Superior temporal gyrus (tissue), 1 donor: Measurements from ENCODE around the gene SNRNP35.
A peak's percentile ranks its signal among the peaks of the same experiment; 100 is the strongest.
"Not testable (repeated sequence)": the region's sequence is repeated elsewhere in the genome, so short reads cannot be mapped to it uniquely, and the experiment has no call there.

Experiments used
- DNase-seq: peaks from one replicate; pipeline ENCODE4 v3.0.0-alpha.2; 2016; ENCODE audit errors: extremely low spot score

Gene SNRNP35

DNA sequence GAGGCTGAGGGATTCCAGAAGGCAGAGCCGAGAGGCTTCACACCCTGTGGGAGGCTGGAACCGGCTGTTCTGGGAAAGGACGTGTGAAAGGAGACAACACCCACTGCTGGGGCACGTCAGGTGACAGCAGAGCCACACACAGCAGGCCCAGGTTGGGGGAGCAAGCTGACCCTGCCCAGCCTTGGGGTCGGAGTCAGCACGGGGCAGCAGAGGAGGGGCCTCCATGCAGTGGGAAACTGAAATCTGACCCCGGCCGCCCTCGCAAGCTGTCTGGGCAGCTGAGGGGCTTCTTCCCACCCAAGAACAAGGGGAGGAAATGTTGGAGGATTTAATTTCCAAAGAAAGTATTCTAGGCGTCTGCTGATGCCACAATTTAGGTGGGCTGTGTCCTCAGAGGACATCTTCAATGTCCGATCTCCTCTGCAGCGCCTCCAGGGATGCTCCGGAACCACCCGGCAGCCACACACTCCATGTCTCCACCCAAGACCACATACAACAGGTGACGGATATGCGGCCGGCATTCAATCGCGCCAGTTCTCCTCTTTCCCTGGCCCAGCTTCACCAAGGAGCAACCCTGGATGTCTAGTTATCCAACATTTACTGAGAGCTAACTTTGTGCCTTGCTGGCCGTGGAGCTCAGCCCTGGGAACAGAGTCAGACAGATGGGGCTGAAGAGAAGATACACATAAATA lies 30.7 kb downstream of the SNRNP35 start:
- DNase-seq, result no peak

DNA sequence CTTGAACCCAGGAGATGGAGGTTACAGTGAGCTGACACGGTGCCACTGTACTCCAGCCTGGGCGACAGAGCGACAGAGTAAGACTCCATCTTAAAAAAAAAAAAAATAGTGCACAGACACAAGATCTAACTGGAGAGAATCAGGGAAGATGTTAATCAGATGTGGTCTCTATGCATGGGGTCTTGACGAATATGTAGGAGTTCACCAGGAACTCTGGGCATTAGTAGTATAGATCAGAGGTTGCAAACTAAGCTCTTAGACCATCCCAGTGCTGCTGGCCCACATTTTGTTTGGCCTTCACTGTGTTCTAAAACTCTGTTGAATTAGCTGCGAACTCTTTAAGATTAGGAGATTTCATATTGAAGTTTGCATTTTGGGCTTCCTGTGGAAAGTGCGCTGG lies 31.6 kb downstream of the SNRNP35 start:
- DNase-seq, result no peak

DNA sequence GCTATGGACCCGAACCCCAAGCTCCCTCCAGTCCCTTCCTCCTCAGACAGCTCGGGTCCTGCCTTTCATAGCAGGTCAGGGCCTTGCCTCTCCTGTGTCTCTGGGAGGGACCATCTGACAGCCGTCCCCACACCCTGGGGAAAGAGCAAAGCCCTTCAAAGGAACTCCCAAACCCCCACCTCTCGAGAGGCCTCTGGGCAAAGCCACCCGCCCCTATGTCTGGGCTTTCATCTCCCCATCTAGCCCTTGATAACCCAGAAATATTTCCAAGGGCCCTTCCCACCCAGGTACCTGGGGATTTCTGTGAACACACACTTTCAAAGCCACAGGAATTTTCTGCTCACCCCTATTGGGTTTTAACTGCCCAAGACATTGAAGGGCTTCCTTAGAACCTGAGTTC lies 32.1 kb downstream of the SNRNP35 start:
- no peak for DNase-seq

DNA sequence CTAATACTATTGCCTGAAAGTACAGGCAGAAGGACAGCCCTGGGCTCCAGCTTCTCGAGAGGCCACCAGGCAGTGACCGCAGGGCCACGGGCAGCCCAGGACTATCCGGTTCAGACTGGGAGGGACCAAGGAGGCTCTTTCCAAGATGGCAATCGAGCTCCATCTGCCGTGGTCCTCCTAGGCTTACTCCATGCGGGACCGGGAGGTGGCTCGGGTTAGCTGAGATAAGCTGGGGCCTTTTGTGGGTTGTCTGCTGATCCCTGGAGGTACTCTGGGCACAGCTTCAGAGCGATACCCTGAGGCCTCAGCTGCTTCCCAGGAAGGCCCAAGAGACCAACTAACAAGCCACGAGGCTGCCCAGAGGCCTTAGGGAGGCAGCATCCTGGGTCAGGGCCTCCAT lies 33.1 kb downstream of the SNRNP35 start:
- DNase-seq, result no peak

DNA sequence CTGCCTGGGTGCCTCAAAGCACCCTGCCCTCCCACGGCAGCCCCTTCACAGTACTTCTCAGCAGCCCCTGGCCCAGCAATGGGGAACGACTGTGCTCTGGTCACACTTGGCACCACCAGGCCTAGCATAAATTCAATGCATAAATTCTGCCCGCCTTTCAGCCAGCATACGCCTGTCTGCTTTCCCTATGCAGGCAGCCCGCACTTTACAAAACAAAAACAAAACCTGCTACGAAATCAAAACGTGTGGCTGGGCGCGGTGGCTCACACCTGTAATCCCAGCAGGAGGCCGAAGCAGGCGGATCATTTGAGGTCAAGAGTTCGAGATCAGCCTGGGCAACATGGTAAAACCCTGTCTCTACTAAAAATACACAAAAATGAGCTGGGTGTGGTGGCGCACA lies 33.5 kb downstream of the SNRNP35 start:
- no peak for DNase-seq

DNA sequence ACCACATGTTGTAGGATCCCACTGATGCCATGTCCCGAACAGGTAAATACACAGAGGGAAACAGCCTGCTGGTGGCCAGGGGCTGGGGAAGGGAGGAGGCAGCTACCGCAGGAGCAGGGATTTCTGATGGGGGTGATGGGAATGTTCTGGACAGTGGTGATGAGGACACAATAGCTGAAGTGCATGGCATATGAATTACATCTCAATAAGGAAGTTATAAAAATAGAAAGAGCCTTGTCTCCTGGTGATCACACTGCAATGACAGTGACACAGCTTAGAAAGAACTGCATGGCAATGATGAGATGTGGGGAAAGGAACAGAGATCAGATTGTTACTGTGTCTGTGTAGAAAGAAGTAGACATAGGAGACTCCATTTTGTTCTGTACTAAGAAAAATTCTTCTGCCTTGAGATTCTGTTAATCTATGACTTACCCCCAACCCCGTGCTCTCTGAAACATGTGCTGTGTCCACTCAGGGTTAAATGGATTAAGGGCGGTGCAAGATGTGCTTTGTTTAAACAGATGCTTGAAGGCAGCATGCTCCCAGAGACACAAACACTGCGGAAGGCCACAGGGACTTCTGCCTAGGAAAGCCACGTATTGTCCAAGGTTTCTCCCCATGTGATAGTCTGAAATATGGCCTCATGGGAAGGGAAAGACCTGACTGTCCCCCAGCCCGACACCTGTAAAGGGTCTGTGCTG lies 34.5 kb downstream of the SNRNP35 start:
- not testable (repeated sequence) for DNase-seq

DNA sequence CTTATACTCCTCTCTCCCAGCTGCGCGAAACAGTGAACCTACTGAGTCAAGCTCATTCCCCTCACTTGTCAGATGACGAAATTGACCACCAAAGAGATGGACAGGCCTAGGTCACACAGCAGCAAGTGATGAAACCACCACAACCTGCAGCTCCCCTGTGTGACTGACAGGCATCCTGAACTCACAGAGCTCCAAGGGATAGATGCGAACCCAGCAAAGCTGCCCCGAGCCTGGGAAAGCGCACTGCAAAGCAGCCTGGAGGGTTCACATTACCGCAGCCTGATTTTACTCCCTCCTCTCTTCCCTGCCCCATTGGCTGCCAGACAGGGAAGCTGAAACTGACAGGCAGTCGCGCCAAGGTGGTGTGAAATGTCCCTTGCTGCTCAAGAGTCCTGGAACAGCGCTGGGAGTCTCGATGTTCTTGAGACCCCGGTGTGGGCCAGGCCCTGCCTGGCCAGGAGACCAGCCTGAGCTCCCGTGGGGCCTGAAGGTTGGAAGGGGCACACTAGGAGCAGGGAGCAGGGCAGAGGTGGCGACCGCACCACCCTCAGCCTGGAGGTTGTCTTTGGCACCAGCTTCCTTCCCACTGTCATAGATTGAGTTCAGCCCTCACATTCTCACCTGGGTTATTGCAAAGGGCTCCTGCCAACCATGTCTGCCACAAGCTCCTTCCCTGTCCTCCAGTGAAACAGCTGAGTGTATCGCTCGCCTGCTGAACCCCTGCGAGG lies 36.3 kb downstream of the SNRNP35 start:
- no peak for DNase-seq

DNA sequence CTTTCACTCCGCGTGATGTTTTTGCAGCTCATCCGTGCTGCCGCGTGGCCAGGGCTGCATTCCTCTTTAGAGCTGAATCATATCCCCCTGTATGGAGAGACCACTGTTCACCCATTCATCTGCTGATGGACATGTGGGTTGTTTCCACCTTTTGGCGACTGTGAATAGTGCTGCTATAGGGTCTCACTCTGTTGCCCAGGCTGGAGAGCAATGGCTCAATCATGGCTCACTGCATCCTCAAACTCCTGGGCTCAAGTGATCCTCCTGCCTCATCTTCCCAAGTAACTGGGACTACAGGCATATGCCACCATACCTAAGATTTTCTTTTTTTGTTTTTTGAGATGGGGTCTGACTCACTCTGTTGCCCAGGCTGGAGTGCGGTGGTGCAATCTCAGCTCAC lies 39.1 kb downstream of the SNRNP35 start:
- no peak for DNase-seq

DNA sequence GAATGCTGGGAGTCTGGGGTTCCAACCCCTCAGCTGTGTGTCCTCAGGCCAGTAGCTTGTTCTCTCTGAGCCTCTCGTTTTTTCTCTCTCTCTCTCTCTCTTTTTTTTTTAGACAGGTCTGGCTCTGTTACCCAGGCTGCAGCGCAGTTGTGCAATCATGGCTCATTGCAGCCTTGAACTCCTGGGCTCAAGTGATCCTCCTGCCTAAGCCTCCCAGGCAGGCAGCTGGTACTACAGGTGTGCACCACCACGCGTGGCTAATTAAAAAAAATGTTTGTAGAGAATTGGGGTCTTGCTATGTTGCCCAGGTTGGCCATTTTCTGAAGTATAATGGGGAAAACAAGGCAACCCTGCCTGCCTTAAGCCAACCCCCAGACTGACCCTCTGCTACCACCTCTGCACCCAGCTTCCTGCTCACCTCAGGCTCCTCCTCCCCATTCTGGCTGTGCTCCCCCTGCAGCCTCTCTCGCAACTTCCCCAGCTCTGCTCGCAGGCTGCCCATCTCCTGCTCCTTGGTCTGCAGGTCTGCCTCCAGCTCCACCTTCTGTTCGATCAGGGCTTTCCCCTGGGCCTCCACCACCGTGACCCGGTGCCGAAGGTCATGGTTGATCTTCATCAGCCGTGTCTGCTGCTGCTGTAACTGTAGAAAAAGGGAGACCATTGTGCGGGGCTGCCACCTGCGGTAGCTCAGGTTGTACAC lies 40.3 kb downstream of the SNRNP35 start:
- no peak for DNase-seq

DNA sequence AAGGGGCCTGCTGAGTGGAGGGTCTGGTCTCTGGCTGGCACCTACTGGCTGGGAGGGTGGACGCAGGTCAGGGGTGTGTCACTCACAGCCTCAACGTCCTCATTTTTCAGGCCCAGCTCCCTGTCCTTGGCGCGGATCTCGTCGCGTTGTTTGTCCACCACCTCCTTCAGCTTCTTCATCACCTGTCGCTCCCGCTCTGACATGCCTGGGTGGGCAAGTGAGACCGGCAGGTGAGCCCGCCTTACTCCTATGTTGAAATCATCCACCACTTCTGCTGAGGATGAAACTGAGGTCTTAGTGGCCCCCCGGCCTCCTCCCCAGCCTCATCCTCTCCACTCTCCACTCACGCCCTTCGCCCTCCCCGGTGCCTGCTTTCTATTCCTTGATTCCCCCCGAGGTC lies 41.4 kb downstream of the SNRNP35 start:
- DNase-seq, result no peak

DNA sequence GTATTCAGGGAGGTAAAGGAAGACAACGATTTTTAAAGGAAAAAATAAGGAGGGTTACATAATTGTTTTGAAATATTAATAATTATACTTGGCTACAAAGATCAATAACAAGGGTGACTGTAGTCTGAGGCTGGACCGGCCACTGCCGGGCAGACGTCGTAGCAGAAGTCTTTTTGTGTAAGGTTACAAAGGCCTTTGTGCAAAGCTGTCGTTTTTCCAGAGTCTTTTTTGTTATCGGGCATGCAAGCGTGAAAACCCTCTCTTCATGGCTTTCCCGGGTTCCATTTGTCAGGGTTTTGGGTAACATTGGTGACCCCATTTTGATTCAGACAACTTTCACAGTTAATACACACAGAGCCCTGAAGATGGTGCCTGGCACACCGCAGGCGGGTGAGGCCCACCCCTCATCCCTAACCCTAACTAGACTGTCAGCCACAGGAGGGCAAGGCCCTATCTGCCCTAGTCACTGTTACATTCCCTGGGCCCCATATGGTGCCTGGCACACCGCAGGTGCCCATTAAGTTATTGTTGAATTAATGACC lies 44.3 kb downstream of the SNRNP35 start:
- DNase-seq, result peak; percentile 76

DNA sequence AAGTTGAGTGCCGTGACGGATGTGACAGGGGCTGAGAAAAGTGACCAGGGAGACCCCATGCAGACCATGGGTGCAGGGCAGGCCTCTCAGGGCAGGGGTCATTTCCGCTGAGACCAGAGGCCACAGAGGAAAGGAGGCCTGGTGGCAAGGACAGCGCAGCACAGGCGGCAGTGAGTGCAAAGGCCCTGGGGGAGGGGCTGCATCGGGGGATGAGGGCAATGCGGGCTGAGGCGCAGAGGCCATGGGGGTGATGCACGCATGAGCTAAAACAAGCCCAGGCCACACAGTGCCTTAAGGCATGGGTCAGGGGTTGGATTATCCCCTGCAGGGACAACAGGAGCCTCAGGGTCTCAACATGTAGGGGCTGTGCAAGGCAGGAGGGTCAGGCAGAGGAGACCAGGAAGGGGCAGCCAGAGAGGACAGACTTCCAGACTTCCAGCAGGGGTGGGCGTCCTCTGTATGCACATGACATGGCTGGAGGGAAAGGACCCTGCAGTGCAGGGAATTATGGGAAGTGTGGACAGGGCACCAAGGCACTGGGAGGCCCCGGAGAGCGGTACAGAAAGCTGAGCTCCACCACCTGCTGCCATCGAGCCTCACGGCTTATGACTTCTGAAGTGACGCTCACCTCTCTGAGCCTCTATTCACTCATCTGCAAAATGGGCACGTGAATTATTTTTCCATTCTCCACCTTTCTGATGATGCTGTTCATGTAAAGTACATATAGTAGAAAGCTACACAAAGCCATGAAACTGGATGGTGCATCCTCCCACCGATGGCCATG lies 48.3 kb downstream of the SNRNP35 start:
- no peak for DNase-seq

DNA sequence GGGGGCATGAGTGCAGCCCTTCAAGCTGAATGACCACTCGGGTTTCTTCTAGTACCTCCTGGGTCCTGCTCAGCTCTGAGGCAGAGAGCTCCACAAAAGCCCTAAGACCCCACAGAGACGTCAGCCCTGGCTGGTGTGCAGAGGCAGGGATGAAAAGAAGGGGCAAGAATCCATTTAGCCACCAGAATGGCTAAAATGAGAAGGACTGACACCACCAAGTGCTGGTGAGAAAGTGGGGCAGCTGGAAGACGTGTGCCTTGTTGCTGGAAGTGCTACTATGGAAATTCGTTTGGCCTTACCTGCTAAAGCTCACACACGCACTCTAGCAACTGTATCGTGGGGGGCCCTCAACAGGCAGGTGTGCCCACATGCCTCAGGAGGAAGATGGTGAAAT lies 48.9 kb downstream of the SNRNP35 start:
- no peak for DNase-seq

DNA sequence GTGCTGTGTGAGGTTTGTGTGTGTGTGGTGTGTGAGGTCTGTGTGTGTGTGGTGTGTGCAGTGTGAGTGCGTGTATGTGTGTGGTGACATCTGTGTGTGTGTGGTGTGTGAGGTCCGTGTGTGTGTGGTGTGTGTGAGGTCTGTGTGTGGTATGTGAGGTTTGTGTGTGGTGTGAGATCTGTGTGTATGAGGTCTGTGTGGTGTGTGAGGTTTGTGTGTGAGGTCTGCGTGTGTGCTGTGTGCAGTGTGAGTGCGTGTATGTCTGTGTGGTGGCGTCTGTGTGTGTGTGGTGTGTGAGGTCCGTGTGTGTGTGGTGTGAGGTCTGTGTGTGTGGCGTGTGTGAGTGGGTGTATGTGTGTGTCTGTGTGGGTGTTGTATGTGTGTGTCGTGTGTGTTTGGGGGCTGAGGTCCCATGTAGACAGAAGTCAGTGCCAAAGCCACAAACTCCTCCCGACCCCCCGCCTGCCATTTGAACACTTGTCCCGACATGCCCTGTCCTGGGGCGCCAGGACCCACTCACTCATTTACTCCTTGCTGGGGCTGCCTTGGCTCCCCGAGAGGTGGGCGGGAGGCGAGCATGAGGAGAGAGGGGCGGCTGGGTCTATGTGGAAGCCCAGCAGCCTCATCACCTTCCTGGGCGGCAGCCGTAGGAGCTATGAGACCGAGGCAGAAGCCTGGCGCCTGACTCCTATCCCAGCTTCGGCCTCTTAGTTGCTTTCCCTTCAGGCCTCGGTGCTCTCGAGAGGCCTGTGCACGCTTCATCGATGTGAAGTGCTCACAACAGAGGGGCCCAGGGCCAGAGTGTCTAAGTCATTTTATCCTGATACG lies 55.1 kb downstream of the SNRNP35 start:
- DNase-seq, result no peak

DNA sequence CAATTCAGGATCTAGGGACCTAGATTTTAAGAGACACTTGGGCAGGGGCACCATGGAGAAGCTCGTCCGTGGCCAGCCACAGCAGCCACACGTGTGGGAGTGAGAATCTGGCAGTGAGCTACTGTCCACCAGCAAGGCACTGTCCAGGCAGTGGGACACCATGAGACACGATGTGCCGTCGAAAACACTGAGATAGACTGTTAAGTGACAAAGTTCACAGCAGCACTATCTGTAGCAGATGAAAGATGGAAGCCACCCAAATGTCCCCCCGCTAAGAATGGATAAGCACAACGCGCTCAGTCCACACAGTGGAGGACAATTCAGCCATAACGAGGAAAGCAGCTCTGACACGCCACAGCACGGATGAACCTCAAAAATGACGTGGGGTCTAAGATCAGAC lies 55.9 kb downstream of the SNRNP35 start:
- DNase-seq, result no peak

DNA sequence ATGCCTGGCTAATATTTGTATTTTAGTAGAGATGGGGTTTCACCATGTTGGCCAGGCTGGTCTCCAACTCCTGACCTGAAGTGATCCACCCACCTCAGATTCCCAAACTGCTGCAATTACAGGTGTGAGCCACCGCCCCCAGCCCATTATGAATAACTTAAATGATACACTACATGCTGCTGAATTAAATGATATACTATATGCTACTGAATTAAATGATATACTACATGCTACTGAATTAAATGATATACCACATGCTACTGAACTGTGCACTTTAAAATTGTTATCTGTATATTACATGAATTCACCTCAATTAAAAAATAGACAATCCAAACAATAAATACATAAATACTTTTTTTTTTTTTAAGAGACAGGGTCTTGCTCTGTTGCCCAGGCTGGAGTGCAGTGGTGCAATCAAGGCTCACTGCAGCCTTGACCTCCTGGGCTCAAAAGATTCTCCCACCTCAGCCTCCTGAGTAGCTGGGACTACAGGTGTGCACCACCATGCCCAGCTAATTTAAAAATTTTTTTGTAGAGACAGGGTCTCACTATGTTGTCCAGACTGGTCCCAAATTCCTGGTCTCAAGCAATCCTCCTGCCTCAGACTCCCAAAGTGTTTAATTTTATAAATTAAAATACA lies 56.8 kb downstream of the SNRNP35 start:
- DNase-seq, result not testable (repeated sequence)

DNA sequence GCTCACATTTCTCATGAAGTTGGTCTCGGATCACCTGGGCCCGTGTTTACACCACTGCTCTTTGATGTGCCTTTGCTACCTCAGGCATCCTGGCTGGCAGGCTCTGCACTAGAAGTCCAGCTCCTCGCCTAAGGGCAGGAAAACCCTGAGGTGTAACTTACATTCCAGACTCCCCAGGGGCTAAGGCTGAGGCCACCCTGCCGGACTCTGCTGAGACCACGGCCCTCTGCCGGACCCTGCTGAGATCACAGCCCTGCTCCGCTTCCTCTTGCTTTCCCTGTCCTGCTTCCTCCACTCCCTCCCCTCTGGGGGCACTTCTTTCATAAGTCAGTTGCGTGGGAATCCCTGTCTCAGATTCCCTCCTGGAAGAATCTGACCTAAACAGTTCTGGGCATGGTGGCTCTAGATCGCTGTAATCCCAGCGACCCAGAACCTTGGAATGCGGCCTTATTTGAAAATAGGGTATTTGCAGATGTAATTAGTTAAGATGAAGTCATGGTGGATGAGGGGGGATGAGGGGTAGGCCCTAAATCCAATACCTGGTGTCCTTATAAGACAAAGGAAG lies 58.4 kb downstream of the SNRNP35 start:
- DNase-seq, result no peak
